ENCODE results near the gene PSD4. TPM values are rescaled to one million over a fixed set of nuclear protein-coding genes. Genes with fewer than 3 reads are reported as not detected.

PSD4 gene
- total RNA-seq, 2 experiments from 2014 or later, result 96.5 to 101 TPM

- ChIA-PET POLR2A (interaction anchor here (1.3 to 1.5 kb wide), 2 partner anchors 8 to 25 kb away, joined by 3 to 4 read pairs; partner anchors contain the start of gene PSD4), CTCF (interaction anchor here (1.1 kb wide), 1 partner anchor 50 kb away, joined by 3 read pairs; no protein-coding TSS in a partner anchor)
- Histone ChIP-seq H3K4me3 (ENCODE audit: low read length) (no peak overlapping the region), H3K27ac (ENCODE audit: low read depth in 1 of 2, low read length in 2 of 2) (no peak overlapping the region), H3K4me1 (ENCODE audit: insufficient read depth, low read length) (no peaks in the 10 kb centered on the region), H3K9me3 (ENCODE audit: control insufficient read depth in 1 of 2, insufficient read depth in 1 of 2, low read length in 2 of 2) (no peaks in the 10 kb centered on the region), H3K36me3 (ENCODE audit: insufficient read depth, low read length) (no peaks in the 10 kb centered on the region), H3K27me3 (ENCODE audit: control insufficient read depth in 1 of 2, insufficient read depth in 2 of 2, low read length in 2 of 2) (no peaks in the 10 kb centered on the region)
- Mint-ChIP-seq H3K4me1 (ENCODE audit: low read depth) (no peaks in the 10 kb centered on the region), H3K36me3 (ENCODE audit: low read depth) (no peaks in the 10 kb centered on the region), H3K4me3 (no peak overlapping the region), H3K9me3 (no peaks in the 10 kb centered on the region), H3K27me3 (no peaks in the 10 kb centered on the region), H3K27ac (no peak overlapping the region)
- no peak for ATAC-seq (ENCODE audit: poor library complexity)
- intact Hi-C loops (cut with DNase I, micrococcal nuclease), result no loop called here
- no peak for TF ChIP-seq CTCF (IDR thresholded peaks at IDR 0.05)
- DNase-seq, result no peak
Measured at GRCh38 chr2:113148606-113149552, 24.9 kb upstream of the PSD4 start.

DNA sequence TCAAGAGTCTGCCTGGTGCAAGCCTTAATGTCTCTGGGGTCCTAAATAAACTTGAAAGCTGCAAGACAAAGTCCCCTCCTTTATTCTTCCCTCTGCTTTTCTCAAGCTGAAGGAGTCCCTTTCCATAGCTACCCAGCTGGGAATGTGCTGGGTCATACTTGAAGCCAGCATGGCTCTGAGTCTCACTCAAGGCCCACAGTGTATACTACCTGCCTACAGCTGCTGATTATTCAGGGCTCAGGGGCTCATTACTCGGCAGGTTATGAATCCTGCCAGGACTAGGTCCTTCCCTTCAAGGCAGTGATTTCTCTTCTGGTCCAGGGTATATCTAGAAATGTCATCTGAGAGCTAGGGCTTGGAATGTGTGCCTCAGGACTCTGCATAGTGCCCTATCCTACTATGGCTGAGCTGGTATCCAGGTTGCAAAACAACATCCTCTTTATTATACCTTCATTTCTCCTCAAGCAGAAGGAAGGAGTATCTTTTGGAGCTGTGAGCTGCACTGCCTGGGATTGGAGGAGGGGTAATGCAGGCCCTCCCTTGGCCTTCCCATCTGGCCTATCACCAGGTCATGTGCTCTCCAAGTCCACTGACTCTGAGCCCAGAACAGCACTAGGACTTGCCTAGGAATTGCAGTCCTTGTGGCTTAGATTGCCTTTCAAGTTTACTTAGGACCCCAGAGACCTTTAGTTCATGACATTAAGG is 24.1 kb upstream of the PSD4 start:
- ATAC-seq (ENCODE audit: poor library complexity), result no peak
- intact Hi-C loops (cut with DNase I, micrococcal nuclease), result no loop called here
- POLR2A ChIA-PET, result interaction anchor here (1.5 kb wide), 1 partner anchor 24 kb away, joined by 4 read pairs; the partner anchor contains the start of gene PSD4
- Mint-ChIP-seq H3K4me1 (ENCODE audit: low read depth) (no peaks in the 10 kb centered on the region), H3K4me3 (no peak overlapping the region), H3K27ac (no peak overlapping the region), H3K9me3 (no peaks in the 10 kb centered on the region), H3K36me3 (ENCODE audit: low read depth) (no peaks in the 10 kb centered on the region), H3K27me3 (no peaks in the 10 kb centered on the region)
- no peak overlapping the region for H3K4me3 ChIP-seq (ENCODE audit: low read length)
- no peak for DNase-seq
- CTCF ChIA-PET, result interaction anchor here (1.1 kb wide), 1 partner anchor 49 kb away, joined by 3 read pairs; no protein-coding TSS in a partner anchor
- no peaks in the 10 kb centered on the region for H3K9me3 ChIP-seq (ENCODE audit: control insufficient read depth in 1 of 2, insufficient read depth in 1 of 2, low read length in 2 of 2)
- no peaks in the 10 kb centered on the region for H3K36me3 ChIP-seq (ENCODE audit: insufficient read depth, low read length)
- TF ChIP-seq CTCF (IDR thresholded peaks at IDR 0.05), result no peak
- H3K27ac ChIP-seq (ENCODE audit: low read depth in 1 of 2, low read length in 2 of 2), result no peak overlapping the region
- H3K27me3 ChIP-seq (ENCODE audit: control insufficient read depth in 1 of 2, insufficient read depth in 2 of 2, low read length in 2 of 2), result no peaks in the 10 kb centered on the region
- no peaks in the 10 kb centered on the region for H3K4me1 ChIP-seq (ENCODE audit: insufficient read depth, low read length)

DNA sequence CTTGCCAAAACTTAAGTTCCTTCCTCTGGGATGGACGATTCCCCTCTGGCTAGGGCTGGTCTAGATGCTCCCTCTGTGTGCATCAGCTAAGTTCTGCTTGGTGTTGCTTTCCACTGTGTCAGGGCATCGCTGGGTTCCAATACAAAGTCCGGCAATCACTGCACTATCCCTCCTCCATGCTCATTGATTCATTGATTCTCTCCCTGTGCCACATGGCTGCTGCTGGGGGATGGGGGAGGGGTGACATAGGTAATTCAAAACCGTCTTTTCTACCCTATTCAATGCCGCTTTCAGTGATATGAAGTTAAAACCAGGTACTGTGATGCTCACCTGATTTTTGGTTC is 23.5 kb upstream of the PSD4 start:
- no peak overlapping the region for H3K27ac Mint-ChIP-seq
- Histone ChIP-seq H3K4me3 (ENCODE audit: low read length) (no peak overlapping the region), H3K9me3 (ENCODE audit: control insufficient read depth in 1 of 2, insufficient read depth in 1 of 2, low read length in 2 of 2) (no peaks in the 10 kb centered on the region), H3K27ac (ENCODE audit: low read depth in 1 of 2, low read length in 2 of 2) (no peak overlapping the region), H3K4me1 (ENCODE audit: insufficient read depth, low read length) (no peaks in the 10 kb centered on the region), H3K36me3 (ENCODE audit: insufficient read depth, low read length) (no peaks in the 10 kb centered on the region), H3K27me3 (ENCODE audit: control insufficient read depth in 1 of 2, insufficient read depth in 2 of 2, low read length in 2 of 2) (no peaks in the 10 kb centered on the region)
- POLR2A ChIA-PET, result interaction anchor here (1.5 kb wide), 1 partner anchor 24 kb away, joined by 4 read pairs; the partner anchor contains the start of gene PSD4
- H3K4me3 Mint-ChIP-seq, result no peak overlapping the region
- no peak for ATAC-seq (ENCODE audit: poor library complexity)
- intact Hi-C loops (cut with DNase I, micrococcal nuclease), result no loop called here
- peaks cover 2% of the 10 kb centered on the region for H3K4me1 Mint-ChIP-seq (ENCODE audit: low read depth)
- H3K36me3 Mint-ChIP-seq (ENCODE audit: low read depth), result no peaks in the 10 kb centered on the region
- no peak for TF ChIP-seq CTCF (IDR thresholded peaks at IDR 0.05)
- no peaks in the 10 kb centered on the region for H3K9me3 Mint-ChIP-seq
- CTCF ChIA-PET, result no interaction called here
- H3K27me3 Mint-ChIP-seq, result no peaks in the 10 kb centered on the region
- DNase-seq, result no peak

All from CD4-positive, alpha-beta T cell (primary cell).